Subcutaneous adipose tissue (tissue), 4 donors: Measurements from ENCODE around the gene CD248. TPM values are rescaled to one million over a fixed set of nuclear protein-coding genes. Genes with fewer than 3 reads are reported as not detected.

Source experiments
- total RNA-seq, 4 donors: library from RNA; depleted of rRNA; stranded (reverse); fragments of >200 nt; gene quantifications; one replicate each; pipeline ENCODE4 v1.1.0, GENCODE V29; 2016
- TF ChIP-seq, protein P1 (sequence below): fragments of 450-650 bp; IDR thresholded peaks from one replicate; pipeline ENCODE4 v1.5.1; 2016; ENCODE audit warnings: low read depth, mild to moderate bottlenecking, control low read depth, antibody characterized with exemption, moderate library complexity

CD248 gene
- total RNA-seq, 4 donors from 2014 or later: 49.0 to 226 (median 149) TPM

DNA sequence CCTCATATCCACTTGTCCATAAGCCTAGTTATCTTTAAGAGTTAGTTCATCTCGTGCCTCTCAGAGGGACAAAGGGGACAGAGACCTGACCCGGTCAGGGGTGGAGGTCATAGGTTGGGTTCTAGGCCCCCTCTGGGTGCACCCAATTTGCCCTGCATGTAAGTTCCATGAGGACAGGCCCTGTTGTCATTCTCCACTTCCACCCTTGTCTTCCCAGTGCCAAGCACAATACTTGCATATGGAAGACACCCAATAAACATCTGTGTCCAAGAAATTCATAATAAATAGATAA lies 26.6 kb downstream of the CD248 start:
- TF ChIP-seq, protein P1, sequence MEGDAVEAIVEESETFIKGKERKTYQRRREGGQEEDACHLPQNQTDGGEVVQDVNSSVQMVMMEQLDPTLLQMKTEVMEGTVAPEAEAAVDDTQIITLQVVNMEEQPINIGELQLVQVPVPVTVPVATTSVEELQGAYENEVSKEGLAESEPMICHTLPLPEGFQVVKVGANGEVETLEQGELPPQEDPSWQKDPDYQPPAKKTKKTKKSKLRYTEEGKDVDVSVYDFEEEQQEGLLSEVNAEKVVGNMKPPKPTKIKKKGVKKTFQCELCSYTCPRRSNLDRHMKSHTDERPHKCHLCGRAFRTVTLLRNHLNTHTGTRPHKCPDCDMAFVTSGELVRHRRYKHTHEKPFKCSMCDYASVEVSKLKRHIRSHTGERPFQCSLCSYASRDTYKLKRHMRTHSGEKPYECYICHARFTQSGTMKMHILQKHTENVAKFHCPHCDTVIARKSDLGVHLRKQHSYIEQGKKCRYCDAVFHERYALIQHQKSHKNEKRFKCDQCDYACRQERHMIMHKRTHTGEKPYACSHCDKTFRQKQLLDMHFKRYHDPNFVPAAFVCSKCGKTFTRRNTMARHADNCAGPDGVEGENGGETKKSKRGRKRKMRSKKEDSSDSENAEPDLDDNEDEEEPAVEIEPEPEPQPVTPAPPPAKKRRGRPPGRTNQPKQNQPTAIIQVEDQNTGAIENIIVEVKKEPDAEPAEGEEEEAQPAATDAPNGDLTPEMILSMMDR: no peak

DNA sequence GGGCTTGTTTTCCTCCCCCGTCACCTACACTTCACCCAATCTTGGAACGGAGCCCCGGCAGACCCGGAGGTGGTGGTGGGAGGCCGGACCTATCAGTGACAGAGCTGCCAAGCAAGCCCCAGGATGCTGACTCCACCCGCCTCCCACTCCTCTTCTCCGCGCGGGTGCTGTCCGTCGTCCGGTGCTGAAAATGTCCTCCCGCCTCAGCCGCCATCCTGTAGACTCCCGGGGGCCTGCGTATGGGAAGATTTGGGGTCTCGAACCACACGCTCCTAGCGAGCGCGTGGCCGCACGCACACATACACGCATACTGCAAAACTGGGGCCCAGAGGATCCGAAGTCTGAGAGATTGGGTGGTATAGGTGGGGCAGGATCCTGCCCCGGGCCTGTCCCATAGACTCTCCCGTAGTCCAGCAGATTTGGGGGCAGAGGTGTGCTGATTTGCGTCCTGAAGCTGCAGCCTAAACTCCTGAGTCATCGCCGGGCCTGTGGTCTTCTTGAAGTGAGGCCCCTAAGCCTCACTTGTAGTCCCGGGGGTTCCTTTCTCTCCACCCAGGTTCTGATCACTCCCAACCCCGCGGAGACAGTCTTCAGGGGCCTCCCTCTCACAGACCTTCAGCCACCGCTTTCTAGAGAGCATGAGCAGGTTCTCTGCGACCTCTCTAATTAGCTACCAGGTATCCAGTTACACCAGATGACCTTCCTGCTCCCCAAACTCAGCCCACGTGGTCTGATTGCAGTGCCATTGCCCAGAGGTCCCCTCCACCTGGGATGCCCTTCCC lies 27.1 kb downstream of the CD248 start:
- TF ChIP-seq, protein P1: no peak

DNA sequence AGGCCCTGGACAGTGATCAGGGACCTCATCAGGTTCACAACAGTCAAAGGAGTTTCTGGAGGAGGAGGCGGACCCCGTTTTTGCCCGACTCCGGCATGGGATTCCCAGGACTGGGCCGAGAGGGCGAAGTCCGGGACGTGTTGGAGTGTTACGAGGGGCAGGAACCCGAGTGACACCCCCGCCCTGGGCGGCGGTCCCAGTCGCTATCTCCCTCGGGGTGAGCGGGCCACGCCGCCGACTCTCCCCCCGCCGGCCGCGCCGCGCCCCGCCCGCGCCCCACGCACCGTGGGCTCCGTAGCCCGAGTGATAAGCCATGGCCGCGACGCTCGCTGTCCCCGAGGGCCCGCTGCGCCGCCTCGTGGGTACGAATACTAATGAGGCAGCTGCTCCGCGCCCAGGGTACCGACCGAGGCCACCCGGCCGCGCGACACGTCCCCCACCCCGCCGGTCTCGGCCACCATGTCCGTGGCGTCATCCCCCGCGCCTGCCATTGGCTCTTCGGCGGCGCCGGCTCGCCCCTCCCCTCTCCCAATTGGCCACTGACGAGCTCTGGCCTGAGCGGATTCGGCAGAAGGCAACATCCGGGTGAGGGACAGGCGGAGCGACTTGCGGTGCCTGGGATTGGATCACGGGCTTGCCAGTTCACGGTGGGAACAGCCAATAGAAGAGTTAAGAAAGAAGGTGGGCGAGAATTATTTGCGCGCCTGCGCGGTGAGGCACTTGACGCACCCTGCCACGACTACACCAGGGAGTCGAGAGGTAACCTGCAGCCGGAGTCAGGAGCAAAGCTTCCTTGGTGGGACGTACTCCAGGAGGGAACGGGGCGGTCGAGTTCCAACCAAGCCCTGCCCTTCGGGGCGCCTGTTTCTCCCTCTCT lies 27.9 kb downstream of the CD248 start, which contains the start of gene YIF1A:
Gene YIF1A, minus strand, starts transcription at position 473 of the 877 bp plus-strand sequence. Its CDS starts 158 bp downstream, at position 315.
- TF ChIP-seq, protein P1: no peak

DNA sequence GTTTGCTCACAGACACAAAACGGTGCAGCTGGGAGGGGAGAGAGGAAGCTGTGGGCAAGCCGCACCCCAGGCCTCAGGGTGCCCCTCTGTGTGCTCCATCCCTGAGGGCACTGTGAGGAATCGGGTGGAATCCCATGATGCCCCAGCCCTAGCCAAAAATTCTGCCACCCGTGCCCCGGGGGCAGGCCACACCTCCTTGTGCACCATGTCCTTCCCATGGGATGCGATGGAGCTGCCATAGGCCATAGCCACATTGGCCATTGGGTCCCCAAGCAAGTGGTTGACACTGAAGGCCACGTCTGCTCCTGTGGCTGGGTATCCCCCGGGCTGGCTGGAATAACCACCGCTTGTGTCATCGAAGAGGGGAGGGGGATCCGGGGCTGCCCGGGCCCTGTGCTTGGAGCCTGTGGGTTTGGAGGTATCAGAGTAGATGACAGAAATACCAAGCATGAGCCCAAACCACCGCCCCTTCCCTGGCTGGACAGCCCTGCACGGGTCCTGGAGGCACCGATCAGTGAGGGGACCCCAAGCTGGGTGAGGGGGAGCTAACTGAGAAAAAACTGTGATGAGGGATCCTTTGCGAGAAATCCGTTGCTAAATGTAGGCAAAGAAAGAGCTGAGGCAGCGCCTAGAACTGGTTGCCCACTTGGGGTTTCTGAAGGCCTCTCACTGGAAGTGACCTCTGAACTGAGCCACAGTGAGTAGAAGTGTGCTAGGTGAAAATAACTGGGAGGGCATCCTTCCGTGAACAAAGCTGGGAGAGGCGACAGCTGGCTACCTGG lies 28.8 kb downstream of the CD248 start:
- TF ChIP-seq, protein P1: no peak

DNA sequence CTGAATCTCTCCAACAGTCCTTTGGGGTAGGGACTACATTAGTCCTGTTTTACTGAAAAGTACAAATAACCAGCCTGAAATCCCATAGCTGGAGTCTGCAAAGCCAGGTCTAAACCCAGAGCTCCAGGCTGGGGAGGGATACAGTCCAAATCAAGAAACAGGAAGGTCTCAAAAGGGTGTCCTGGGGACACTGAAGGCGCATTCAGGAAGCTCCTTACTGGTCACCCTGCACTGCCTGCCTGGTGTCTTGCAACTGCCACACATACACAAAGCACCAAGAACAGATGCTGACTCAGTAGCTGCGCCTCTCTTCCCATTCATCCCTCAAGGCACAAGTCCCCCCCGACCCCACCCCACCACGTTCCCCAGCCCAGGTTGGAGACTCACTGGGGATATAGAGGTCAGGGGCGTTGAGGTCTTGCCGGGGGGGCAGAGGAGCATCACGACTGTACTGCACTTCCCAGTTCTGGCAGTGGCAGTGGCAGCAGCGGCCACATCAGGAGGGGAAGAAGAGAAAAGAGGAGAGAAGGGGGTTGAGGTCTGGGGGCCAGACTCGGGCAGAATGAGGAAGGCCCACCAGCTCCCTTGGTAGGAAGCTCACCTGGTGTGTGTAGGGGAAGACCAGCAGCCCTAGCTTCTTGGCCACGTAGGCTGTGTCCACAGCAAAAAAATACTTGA lies 29.5 kb downstream of the CD248 start:
- TF ChIP-seq, protein P1: no peak

DNA sequence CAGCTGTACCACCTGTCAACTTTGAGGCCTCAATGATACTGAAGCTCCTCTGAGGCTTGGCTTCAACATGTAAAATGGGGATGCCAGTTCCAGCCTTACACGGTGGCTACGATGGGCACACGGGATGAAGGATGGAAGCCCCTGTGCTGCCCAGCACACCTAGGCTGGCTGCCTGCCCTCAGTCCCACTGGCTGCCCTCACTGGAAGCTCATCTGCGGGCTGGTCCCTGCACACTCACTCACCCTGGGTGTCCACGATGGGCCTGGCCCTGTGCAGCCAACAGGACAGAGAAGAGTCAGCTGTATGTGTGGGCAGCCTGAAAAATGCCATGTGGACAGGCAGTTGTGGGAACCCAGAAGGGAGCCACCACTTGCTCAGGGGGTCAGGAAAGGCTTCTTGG lies 30.1 kb downstream of the CD248 start:
- TF ChIP-seq, protein P1: no peak
